NCI-H69 (cell line): ENCODE measurements around the gene COL9A1.

Source experiments
- DNase-seq: peaks from one replicate; lab custom pipeline; 2025; lab: John Stamatoyannopoulos, UW

Gene COL9A1

DNA sequence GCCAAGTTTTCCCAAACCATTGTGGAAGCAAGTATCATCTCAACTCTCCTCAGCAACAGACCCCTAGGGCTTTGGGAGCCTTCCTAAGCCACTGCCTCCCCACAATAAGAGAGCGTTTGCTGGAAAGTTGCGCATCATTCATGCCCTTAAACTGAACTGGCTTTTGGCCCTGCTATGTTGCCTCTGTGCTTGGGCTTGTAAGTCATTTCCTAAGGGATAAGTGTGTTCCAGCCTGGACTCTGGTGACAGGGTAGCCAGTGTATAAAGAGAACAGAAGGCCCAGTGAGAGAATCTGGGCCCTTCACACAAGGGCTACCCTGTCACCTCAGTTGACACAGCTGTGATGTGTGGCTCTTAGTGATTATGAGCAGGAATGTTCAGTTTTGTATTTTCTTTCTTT, 77.8 kb downstream of the COL9A1 start:
- no peak for DNase-seq

DNA sequence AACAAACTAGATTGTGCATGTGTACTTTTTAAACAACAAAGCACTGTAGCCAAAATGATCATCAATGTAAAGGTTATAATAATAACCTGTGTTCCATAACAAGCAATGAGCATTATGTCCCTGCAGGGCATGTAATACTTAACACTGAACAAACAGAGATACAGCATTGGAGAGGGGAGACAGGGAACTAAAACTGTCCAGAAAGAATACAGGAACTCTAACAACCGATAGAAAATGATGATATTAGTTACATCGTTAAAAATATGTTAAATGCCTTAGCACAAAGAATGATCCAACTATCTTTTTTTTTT, 80.5 kb downstream of the COL9A1 start:
- DNase-seq = peak; percentile 45

DNA sequence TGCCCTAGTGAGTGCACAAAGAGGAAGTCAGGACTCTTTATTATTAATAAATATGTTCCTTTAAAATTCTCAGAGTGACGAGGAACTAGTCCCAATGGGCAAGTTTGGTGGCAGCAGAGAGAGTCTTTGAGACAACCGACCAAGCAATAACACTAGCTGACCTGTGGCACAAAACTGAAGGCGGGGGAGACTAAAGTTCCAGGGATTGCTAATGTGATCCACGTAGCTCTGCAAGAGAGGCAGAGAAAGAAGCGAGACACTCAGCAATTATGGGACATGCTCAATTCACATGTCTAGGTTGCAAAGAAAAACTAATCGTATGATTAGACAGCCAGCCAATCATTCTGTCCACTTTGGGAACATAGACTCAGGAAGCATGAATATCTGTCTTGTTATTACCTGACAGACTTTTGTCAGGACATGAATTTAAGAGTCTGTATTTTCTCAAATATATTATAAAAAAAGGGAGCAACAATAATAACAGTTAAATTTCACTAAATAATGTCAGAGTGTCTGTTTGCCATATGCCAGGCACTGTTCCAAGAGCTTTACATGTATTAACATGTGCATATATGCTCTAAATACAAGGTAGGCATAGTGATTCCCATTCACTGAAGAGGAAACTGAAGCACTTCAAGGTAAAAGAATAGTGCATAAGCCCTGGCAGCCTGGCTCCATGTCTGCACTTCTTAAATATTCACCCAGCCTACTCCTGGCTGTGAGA, 81.0 kb downstream of the COL9A1 start:
- DNase-seq = no peak

DNA sequence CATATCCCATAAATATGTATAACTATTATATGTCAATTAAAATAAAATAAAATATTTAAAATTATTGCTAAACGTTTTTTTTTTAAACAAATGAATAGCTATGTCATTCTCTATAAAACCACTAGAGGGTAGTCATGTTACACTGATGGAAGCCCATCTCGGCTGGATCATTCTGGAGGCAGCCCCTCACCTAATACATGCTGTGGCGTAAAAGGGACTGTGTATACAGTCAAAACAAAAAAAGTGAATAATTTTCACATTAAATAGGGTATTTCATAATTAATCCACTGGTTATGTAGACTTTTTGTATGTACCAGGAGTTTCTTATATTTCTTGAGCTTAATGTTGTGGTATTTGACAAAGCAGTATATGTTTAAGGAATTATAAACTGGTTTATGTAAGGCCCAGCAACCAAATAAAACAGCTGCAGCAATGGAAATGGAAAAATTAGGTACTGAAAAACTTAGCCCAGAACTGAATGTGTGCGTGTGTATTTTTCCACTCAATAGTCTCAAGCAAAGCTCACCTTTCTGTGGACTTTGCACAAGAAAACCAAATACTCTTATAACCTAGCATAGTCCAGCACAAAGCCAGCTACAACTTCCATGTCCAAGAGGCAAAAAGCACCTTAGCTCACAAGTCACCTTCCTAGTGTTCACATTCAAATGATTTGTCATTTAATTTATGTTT, 81.7 kb downstream of the COL9A1 start:
- peak; percentile 64 for DNase-seq

DNA sequence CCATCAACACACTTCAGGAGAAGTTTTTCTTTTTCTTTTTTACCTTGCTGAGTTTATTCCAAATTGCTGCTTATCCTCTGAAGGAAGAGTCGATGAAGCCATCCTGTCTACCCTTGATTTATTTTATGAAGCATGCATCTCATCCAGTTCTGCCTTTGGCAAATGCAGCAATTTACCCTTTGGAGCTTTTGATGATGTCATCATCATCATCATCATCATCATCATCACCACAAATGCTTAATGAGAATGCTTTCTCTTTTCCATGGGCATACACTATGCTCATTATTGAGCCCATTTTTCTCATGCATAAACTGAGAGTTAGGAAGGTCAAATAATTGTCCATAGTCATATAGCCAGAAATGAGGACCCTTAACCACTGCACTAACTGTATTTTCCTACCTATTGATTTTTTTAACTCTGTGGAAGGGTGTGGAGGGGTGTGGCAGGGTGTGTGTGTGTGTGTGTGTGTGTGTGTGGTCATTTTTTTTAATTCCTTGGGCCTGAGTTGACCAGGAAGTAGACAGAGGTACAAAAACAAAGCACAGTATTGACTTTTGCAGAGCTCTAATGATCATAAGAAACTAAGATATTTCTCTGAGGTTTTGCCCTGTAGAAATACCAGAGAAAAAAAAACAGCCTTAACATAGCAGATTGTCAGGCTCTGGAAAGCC, 82.8 kb downstream of the COL9A1 start:
- no peak for DNase-seq

DNA sequence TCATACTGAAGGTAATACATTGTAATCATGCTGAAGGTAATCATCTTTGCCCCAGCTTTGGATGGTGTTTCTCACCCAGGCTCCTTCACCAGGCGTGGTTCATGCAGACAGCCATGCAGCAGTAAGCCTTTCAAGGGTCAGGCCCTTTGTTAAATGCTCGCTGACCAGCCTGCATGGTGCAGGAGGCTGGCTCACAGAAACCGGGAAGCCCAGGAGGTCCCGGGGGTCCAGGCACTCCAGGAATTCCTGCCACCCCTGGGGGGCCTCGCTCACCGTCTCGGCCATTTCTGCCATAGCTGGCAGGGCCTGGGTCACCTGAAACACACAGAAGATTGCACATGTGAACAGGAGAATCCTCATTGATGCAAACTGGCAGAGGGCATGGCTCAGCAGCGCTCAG, 86.1 kb downstream of the COL9A1 start:
- no peak for DNase-seq

DNA sequence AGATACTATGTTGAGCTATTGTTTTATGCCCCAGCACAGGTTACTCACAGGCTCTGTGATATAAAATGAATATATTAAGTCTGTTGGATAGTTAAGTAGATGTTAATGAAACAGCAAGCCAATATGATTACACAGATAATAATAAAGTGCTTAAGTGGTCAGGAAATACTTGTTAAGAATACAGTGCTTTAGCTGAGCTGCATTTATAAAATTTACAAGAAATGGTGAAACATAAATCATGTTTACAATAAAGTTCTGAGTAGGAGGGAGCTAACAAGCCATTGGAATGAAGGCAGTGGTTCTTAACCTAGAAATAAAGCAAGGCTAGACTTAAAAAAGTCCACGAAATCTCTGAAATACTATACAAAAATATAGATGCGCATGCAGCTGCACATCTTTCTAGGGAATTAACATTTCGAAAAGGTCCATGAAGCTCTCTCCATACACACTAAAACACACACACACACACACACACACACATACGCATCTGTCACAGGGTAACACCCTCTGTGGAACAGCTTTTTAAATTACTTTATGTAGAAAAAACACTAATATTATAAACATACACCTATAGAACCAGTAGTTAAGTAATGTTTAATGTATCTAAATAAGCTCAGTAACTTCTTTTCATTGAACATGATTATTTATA, 87.3 kb downstream of the COL9A1 start:
- no peak for DNase-seq

DNA sequence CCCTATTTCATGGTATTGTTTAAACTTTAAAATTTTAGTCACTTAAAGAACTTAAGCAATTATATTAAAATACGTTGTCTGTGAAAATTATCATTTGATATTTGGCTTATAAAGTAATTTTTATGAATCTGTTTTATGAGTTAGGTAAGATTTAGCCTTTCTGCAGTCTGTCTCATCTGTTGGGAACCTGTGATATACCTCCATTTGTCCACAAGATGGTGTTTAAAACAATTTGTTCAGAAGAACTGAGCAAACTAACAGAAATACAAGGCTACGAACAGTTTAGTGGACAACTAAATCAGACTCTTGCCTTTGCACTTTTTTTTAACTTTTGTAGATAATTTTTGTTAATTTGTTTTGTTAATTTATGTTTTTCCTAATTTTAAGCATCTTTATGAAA, 92.4 kb downstream of the COL9A1 start:
- no peak for DNase-seq

DNA sequence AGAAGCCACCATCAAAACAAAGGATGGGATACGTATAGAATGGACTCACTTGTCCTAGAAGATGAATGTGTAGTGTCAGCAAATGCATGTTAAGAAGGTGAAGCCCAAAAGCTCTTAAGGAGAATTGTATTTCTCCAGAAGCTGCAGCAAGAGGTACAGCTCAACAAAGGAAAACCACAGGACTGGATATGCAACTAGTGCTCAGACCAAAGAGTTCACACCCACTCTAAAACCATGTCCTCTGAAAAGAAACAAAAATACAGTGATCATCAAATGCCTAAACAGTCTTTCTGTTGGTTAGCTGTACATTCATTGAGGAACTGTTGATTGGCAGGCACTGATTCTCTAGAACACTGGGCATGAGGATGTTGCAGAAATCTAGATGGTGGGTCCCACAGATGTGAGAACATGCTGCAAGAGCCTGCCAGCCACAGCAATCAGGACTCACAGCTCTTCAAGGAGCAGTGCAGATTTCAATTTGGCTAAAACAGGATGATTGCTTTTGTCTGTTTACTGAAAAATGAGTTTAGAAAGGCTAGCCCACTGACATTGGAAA, 94.6 kb downstream of the COL9A1 start:
- no peak for DNase-seq

DNA sequence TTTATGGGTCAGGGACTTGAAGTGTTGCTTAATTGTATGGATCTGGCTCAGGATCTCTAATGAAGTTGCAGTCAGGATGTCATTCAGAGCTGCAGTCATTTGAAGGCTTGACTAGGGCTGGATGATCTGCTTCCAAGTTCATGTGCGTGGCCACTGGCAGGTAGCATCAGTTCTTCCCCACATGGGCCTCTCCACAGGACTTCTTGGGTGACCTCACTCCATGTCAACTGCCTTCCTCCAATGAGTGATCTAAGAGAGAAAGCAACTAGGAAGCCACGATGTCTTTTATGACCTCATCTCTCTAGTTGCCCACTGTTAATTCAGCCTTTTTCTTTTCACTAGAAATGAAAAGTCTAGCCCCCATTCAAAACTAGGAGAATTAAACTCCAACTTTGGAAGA, 104.1 kb downstream of the COL9A1 start:
- no peak for DNase-seq

DNA sequence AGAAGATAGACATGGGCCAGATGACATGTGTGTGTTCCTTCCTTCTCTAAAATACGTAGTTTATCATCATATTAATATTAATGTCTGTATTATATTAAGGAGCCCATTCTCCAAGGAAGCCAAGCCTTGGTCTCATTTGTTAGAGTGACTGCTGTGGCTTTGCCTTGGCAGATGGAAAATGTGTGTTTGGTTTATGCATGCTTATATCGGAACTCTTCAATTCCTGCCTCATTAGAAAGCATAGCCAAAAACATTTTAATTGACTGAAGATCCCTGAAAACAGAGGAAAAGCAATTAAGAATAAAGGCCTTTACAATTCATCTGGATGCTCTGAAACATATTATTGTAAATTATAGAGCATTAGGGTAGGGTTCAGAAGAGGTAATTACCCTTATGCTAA, 106.4 kb downstream of the COL9A1 start:
- DNase-seq = peak; percentile 14

DNA sequence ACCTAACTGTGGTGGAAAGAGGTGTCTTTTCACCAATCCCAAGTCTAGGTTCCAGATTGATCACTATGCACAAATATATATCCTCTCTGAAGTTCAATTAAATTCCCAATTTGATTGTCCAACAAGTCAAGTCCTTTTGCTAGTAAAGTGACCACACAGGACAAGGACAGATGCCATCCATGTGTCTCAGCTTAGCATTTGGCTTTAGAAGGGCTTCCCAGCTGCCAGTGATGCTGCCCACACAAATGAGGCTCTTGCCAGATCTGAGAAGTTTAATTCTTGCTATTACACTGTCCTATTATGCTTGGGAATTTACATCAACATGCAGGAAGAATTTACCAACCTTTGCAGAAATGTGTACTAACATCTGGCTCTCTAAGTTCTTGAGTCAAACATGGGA, 108.5 kb downstream of the COL9A1 start:
- no peak for DNase-seq

DNA sequence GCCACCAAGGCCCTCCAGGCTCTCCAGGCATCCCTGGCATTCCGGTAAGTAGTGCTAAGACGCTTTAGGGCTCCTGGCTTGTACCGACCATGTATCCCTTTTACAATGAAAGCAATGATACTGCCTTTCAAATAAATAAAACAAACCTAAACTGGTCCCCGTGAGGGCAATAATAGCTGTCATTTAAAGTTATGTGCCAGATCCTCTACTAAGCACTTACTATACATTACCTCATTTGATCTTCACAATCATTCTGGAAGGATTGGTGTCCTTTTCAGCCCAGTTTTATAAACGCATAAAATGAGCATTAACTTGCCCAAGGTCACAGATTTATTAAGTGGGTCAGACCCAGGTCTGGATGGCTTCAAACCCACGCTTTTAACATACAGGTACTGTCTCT, 114.7 kb downstream of the COL9A1 start:
- DNase-seq = no peak

DNA sequence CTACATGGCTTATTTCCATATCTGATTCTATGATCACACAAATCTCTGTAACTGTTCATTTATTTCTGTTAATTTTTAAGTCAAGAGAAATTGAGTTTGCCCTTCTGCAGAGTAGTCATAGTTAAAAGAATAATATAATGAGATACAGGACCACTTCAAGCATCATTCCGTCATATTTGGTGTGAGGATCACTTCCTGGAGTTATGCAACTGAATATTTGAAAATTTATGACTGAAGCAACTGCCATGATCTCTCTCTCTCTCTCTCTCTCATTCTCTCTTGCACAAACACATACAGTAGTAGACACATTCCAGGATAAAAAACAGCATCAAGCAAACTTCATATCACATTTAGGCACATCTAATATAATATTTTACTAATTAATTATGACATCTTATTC, 116.4 kb downstream of the COL9A1 start:
- no peak for DNase-seq

DNA sequence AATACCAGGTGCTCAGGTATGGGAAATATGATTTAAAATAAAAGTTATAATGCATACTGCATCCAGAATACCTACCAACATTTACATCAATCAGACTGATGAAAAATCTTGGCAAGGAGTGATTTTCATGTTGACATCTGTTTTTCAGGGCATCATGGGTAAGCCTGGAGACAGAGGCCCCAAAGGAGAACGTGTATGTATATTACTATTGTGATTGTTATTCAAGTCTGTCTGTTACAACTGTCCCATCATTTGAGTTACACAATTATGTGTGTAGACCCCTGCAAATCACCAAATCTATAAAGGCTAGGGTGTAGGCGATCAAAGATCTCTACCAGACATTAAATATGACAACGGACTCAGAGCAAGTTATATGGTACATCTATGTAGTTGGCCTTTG, 118.2 kb downstream of the COL9A1 start:
- DNase-seq = no peak

DNA sequence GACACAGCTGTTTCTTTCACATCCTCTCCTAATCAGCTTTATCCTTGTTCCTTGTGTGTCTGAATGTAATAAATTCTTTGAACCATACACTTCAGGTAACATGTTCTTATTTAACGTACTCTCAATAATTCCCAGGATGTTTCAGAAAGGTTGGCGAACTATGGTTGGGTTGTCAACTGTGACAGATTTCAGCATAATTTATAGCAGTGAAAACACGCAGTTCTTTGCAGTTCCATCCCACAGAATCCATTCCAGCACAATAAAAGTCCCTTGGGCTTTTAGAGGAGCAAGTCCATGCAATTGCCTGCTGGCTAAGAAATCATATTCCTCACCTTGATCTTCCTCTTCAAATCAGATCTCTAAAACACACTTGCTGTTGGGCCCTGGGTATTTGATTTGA, 119.3 kb downstream of the COL9A1 start:
- DNase-seq = no peak

DNA sequence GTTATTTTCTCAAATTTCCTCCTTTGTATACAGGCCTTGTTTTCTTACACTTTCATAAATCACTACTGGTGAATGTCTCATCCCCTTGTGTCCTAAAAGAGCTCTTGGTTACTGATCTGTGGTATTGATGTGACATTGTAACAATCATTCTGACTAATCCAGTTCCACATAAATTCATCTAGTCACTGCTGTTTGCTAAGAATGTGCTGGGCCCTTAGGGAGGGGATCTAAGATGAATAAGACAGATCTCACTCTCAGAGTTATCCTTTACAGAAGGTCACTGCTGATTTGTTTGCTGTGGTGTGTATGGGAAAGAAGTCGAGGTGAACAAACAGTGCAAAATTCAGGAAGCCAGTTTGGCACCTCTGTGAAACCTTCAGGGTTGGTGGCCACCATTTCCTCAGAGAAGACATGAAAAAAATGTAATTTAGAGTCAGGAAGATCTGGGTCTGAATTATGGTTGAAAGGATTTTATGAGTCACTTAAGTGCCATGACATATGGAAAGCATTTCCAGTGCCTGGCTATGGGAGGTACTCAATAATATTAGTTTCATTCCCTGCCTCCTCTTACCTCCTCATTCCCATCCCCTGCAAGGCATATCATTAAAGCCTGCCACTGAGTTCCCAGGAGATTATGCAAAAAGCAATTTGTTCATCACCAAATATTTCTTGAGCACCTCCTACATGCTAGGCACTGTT, 121.8 kb downstream of the COL9A1 start:
- no peak for DNase-seq

DNA sequence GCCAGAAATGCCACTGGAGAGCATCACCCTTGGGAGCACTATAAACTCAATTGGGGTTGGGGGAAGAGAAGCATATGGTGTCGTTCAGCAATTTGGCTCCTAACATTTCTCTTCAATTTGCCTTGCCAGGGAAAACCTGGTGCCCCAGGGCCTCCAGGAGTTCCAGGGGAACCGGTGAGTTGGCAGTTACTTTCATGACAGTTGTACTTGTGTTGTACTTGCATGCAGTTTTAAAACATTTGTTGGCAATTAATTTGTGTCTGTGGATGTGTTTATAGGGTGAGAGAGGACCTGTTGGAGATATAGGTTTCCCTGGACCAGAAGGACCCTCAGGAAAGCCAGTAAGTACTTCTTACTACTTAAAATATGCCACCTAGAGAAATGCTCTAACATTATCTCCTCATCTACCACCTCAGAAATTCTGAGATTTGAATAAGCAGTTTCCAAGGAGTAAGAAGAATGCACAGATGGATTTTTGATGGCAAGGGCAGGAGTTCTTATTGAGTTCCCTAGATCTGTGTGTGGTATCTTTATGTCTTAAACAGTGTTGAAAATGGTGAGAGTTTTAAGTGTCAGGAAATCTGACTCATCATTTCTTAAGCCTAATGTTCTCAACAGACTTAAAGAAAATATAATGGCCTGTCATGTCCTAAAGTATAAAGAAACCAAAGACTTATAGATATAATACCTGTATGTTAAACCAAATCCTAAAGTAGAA, 122.5 kb downstream of the COL9A1 start:
- no peak for DNase-seq

DNA sequence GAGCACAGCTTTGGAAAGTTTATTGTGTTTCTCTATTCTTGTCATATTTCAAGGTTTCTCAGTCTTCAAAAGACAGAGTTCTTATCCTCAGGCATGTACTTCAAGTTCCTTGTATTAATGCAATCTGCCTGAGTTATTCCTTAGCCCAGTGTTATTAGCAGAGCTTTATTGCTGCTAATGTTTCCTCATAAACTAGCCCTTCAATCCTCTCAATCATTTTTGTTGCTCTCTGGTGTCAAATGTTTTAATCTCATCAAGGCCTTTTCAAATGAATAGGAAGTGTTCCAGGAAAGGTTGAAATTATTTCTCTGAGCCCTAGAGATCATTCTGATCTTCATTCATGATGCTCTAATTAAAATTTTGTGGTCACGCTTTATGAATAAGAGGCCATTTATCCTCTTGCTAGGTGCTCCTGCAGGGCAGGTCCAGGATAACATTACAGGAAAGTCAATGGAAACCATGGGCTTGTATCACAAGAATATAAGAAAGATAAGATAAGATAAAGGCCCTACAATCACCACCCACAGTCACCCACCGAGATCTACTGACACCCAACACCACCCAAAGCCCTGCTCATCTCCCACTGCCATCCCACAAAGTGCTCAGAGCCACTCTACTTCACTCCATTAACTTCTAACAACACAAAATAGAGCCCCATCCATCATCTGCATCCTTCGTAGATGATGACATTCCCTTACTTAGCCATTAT, 125.9 kb downstream of the COL9A1 start:
- DNase-seq = no peak

DNA sequence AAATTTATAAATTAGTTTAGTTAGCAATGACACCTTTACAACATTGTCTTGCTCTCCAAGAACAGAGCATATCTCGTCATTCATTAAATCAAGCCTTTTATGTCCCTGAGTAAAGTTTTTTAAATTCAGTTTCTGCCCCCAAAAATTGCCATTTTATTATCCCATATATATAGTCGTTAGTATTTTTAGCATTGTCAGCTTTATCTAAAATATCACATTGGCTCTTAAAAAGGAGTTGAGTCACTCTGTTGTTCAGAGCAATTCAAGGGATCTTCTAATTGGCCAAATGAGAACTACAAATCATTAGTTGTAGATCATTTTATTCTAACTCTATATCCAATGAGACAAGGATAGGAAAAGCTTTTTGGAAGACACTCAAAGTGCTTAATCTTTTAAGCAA, 127.1 kb downstream of the COL9A1 start:
- no peak for DNase-seq

DNA sequence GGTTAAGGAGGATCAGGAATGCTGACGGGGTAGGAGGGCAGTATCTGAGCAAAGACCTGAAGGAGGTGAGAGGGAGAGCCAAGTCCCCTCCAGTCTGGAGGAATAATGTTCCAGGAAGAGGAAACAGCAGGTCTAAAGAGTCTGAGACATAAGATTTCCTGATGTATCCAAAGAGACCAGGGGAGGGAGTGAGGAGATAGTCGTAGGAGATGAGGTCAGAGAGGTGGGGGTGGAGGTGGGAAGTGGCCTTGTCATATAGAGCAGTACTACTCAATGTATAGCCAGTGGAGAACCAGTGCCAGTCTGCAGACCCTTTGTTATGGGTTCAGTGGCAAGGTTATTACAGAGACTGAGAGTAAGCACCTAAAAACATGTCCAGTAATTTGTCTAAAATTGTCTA, 130.6 kb downstream of the COL9A1 start:
- no peak for DNase-seq
